Measurements from ENCODE around the gene ZEB2. TPM values are rescaled to one million over a fixed set of nuclear protein-coding genes. Genes with fewer than 3 reads are reported as not detected.

Gene ZEB2
- total and polyA plus RNA-seq, 2 donors (not counting 3 experiments of a cell fraction or from before 2014, with no cell fraction given): 17.9 to 49.6 TPM

- peaks cover 90% of the 10 kb centered on the region for H3K79me2 ChIP-seq (ENCODE audit: control insufficient read depth, insufficient read depth, low read length)
- H3K9me1 ChIP-seq (replicated peaks; ENCODE audit: control insufficient read depth, extremely low read depth, insufficient read depth, low read length): no peaks in the 10 kb centered on the region
- H3K4me2 ChIP-seq (ENCODE audit: insufficient read depth, low read length): peak overlapping the region; percentile 71
- BruUV-seq (replicated peaks): TSS peak; percentile 21
- peak overlapping the region; percentile 68 for H2AFZ ChIP-seq (ENCODE audit: low read depth, low read length)
- H4K20me1 ChIP-seq (replicated peaks; ENCODE audit: control insufficient read depth, extremely low read depth, insufficient read depth, low read length): no peaks in the 10 kb centered on the region
- peak overlapping the region; percentile 75 to 94 (median 90) for H3K4me3 ChIP-seq (replicated peaks in 1 of 3; ENCODE audit: insufficient read depth in 1 of 3, low read depth in 1 of 3, low read length in 3 of 3)
- H3K27ac ChIP-seq (ENCODE audit: insufficient read depth, low read depth, low read length): peak overlapping the region; percentile 97
- ChIA-PET CTCF (interaction anchor here (0.8 to 1.8 kb wide), 2 partner anchors 183 to 1238 kb away, joined by 3 to 5 read pairs; a partner anchor contains a TSS), POLR2A (interaction anchor here (0.6 kb wide), 1 partner anchor 9 kb away, joined by 3 read pairs; no protein-coding TSS in a partner anchor)
- FAIRE-seq (no peak), DNase-seq (ENCODE audit: low read depth, low spot score) (no peak)
- no peaks in the 10 kb centered on the region for H3K27me3 ChIP-seq (ENCODE audit: control insufficient read depth in 2 of 2, insufficient read depth in 2 of 2, low read length in 2 of 2)
- no peaks in the 10 kb centered on the region for H3K36me3 ChIP-seq (ENCODE audit: control insufficient read depth in 2 of 2, extremely low read depth in 1 of 2, insufficient read depth in 2 of 2, low read length in 2 of 2)
- peak overlapping the region; percentile 99 for H3K9ac ChIP-seq (replicated peaks; ENCODE audit: extremely low read depth, insufficient read depth, low read length)
- dilution Hi-C loops (cut with MboI; ENCODE audit: extremely low pct_ligation_motif_present, low sequenced_read_pairs) (loop anchor here (25.0 kb wide), 1 partner anchor 153 kb away; no protein-coding TSS in a partner anchor), intact Hi-C loops (cut with micrococcal nuclease) (loop anchor here (1.0 to 10.0 kb wide), 8 partner anchors 56 to 1800 kb away; no protein-coding TSS in a partner anchor)
- TF ChIP-seq POLR2A (IDR thresholded peaks at IDR 0.05; ENCODE audit: low read depth, low read length) (no peak), FOS (IDR thresholded peaks at IDR 0.05; ENCODE audit: borderline replicate concordance, insufficient read depth, low read length) (no peak), MYC (IDR thresholded peaks at IDR 0.05; ENCODE audit: low read depth, low read length) (no peak), CTCF (IDR thresholded peaks at IDR 0.05; ENCODE audit: extremely low read depth in 1 of 2, insufficient read depth in 1 of 2, low read depth in 1 of 2, low read length in 2 of 2) (no peak), MAX (IDR thresholded peaks at IDR 0.05; ENCODE audit: insufficient read depth, insufficient read length) (no peak), GATA2 (IDR thresholded peaks at IDR 0.05; ENCODE audit: insufficient read depth, insufficient read length, low read depth, low read length) (no peak), POLR2AphosphoS5 (IDR thresholded peaks at IDR 0.05; ENCODE audit: insufficient read depth, low read depth, low read length) (no peak), EZH2 (IDR thresholded peaks at IDR 0.05; ENCODE audit: borderline replicate concordance, low read depth, low read length, severe bottlenecking) (no peak)
- H3K4me1 ChIP-seq (ENCODE audit: control insufficient read depth, extremely low read depth, insufficient read depth, low read length): peaks cover 59% of the 10 kb centered on the region
- H3K9me3 ChIP-seq (replicated peaks; ENCODE audit: control insufficient read depth, insufficient read depth, low read length): no peaks in the 10 kb centered on the region
Measured at GRCh38 chr2:144515099-144515695, 4.7 kb downstream of the ZEB2 start.

Measured in endothelial cell of umbilical vein (primary cell).